SHP77 treated with DMSO at 0.1 percent for 48 hours (cell line): Measurements from ENCODE around the gene NAA16.
"Not testable (repeated sequence)": the region's sequence is repeated elsewhere in the genome, so short reads cannot be mapped to it uniquely, and the experiment has no call there.

Experiments used
- DNase-seq: peaks from one replicate; lab custom pipeline; 2025; lab: John Stamatoyannopoulos, UW

NAA16 gene

DNA sequence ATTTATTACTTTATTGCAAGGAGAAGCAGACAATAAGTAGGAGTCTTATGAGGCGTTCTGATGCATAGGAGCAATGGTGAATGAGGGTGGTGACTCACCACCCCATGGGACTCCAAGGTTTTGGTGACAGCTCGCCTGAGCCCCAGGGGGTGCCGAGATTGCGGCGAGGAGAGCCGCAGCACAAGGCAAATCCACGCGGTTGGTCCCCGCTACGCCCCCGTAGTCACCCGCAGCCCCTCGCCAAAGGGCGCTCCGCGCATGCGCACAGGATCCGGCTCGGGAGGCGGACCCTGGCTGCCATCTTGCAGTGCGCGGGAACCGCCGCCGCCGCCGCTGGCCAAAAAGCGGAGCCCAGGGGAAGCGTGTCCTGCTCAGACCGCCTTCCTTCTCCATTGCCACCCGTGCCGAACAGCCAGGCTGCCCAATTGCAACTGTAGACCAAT, at the start of gene NAA16:
Gene NAA16 (plus strand): TSS at position 305 of the 443 bp plus-strand sequence. CDS start 262 bp downstream, outside the sequence.
- DNase-seq, result peak; percentile 71

DNA sequence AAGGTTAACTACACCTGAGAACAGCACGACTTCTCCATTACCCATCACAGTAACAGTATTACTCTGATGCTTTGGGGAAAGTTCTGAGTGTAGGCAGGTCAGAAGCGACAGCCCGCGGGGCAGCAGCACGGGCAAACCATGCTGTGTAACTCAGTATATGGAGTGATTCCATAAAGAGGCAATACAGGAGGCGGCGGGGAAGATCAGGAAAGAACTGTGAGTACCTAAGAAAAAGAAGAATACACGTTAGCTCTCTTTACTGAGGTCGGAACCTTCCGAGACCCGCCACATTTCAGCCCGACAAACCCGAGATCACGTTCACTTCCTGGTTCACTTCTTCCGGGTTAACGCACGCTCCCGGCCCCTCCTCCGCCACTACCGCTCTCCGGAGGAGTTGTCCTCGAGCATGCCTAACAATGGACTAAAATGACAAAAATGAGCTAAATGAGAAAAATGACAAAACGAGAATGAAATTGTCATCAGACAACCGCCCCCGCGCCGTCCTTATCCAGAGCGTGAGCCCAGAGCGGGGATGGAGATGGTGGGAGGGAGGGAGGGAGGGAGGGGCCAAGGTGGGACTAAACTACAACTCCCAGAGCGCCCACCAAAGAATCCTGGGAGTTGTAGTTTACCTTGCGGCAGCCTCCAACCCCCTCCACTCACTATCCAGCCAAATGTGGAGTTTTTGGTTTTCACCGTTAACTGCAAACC, 47.7 kb upstream of the NAA16 start, which contains the start of gene MTRF1:
Gene MTRF1 (minus strand): TSS at position 316 of the 711 bp plus-strand sequence. CDS start 2,669 bp downstream, outside the sequence.
- DNase-seq, result peak; percentile 73

DNA sequence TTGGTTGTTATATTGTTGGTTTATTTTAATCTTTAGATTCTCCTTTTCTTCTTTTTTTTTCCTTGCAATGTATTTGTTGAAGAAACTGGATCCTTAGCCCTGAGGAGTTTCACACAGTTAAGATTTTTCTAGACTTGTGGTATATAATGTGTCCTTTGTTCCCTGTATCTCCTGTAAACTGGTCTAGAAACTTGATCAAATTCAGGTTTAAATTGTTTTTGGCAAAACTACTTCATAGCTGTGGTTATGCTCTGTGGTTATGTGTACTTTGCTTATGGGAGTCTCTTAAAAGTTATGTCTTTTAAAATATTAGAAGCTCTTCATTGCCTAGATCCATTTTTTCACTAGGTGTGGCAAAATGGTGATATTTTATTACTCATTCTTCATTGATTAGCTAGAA, 44.0 kb upstream of the NAA16 start:
- DNase-seq, result no peak

DNA sequence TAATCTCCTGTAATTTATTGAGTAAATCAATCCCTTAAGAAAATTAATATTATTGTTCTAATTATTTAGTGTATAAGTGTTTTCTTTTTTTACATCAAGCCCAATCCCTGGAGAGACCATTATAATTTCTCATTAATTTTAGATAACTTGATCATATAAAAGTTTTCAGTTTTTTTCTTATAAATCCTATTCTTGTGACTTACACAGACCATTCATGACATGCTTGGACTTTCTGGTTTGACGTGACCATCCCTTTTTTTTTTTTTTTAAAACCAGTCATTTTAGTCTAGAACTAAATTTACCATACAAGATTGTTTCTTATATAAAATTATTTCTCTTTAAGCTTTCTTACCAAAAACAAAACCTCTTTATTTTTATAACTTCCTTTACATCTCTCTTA, 42.3 kb upstream of the NAA16 start:
- DNase-seq, result no peak

DNA sequence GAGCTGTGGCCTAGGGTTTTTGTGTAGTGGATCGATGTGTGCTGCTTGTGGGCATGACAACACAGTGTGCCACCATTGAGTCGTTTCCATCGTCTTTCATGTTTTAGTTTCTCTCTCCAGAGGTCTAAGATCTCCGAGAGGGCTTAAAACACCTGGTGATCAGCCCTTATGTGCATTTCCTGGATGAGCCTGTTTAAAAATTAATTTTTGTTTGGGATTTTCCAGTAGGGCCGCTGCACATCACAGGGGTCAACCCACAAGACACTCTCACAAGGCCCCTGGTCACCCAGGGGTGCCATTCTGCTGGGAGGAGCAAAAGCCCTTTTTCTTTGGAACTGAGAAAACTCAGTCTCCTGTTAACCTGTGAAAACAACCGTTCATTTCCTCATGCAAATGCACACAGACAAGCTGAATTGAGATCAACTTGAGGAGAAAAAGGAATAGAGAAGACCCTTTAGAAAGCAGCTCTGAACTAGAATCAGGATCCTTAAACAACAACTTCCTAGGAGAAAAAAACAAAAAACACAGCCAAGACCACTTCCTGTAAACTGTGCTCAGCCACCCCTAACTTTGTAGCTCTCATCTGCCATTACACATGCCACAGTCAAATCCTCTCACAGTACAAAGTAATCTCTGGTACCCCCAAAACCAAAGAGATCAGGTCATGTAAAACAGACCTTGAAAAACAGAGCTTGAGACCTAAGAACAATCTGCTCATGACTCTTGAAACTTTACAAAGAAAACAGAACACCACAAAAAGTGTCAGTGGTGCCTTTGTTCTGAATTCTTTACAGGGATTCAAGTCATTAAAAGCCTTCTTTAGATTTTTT, 39.4 kb upstream of the NAA16 start:
- no peak for DNase-seq

DNA sequence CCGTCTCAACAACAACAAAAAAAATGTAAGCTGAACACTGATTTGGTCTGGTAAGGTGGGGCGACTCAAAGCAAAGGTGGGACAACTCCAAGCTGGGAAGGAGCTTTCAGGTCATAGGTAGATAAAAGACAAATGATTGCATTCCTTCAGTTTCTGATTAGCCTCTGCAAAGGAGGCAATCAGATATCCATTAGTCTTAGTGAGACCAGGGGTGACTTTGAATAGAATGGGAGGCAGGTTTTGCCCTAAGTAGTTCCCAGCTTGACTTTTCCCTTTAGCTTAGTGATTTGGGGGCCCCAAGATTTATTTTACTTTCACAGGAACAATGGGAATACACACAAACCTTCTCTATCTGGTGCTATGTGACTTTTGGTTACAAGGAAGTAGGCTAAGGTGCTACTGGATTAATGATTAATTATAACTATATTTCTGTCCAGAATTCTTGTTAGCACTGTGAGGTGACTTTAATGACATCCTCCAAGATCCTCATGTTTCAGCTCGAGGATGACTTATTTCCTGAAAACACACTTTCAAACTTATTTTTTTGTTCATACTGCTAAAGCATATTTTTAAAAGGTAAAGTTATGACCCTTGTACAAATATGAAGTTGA, 37.1 kb upstream of the NAA16 start:
- no peak for DNase-seq

DNA sequence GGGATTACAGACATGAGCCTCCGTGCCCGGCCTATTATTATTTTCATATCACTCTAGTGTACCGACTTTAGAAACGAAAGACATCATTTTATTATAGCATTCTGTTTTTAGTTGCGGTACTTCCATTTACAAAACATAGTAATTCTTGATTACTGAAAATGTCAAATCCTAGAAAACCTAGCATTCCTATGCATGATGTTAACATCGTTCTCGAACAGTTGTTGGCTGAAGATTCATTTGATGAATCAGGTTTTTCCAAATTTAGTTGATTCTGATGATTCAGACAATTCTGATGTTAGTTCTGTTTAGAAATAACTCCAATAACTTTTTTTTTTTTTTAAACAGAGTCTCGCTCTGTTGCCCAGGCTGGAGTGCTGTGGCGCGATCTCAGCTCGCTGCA, 36.2 kb upstream of the NAA16 start:
- no peak for DNase-seq

DNA sequence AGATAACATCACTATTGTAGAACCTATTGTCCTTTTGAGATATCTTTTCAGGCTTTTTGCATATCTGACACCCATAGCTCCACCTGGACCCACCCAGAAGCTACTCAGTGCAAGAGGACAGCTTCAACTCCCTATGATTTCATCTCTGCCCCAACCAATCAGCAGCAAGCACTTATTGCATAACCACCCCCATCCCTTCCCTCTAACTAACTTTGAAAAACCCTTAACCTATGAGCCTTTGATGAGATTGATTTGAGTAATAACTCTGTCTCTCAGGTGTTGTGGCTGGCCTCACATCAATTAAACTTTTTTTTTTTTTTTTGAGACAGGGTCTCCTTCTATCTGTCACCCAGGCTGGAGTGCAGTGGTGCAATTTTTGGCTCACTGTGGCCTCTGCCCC, 34.2 kb upstream of the NAA16 start:
- no peak for DNase-seq

DNA sequence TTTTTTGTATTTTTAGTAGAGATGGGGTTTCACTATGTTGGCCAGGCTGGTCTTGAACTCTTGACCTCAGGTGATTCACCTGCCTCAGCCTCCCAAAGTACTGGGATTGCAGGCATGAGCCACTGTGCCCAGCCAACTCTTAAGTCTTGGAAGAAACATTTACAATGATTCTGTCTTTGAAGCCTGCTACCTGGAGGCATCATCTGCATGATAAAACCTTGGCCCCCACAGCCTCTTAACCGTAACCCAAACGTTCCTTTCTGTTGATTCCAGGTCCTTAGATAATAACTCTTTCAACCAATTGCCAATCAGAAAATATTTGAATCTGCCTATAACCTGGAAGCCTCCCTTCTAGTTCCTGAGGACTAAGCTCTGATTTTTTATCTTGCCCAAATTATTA, 31.9 kb upstream of the NAA16 start:
- DNase-seq, result not testable (repeated sequence)

DNA sequence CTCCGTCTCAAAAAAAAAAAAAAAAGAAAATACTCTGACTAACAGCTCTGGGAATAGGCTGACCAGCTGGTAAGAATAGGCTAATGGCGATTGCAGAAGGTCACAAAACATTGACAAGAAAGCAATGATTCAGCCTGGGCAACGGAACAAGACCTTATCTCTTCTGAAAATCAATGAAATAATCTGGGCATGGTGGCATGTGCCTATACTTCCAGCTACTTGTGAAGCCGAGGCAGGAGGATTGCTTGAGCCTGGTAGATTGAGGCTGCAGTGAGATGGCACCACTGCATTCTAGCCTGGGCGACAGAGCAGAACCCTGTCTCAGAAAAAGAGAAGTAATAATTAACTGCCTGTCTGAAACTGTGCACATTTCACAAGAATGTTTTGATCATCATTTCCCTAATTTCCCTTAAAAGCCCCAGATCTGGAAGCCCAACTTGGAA, 28.9 kb upstream of the NAA16 start:
- DNase-seq, result no peak

DNA sequence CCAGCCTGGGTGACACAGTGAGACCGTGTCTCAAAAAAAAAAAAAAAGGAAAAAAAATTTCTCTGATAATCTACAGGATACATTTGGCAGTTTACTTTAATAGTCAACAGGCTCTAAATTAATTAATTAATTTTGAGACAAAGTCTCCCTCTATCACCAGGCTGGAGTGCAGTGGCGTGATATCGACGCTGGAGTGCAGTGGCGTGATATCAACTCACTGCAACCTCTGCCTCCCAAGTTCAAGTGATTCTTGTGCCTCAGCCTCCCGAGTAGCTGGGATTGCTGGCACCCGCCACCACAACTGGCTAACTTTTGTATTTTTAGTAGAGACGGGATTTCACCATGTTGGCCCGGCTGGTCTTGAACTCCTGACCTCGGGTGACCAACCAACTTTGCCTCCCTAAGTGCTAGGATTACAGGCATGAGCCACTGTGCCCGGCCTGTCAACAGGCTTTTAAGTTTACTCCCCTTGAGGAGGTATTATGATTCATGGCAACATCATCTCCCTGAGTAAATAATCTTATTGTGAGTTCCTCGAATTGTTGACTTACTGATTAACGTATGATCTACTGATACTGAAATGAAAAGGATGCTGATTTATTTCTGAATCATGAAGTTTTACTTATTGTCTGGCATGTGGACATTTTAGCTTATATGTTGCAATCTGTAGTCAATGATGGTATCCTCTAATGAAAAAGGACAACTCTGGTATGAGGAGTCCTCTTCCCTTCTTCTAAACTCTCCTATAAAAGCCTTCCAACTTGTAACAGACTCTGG, 26.4 kb upstream of the NAA16 start:
- DNase-seq, result no peak

DNA sequence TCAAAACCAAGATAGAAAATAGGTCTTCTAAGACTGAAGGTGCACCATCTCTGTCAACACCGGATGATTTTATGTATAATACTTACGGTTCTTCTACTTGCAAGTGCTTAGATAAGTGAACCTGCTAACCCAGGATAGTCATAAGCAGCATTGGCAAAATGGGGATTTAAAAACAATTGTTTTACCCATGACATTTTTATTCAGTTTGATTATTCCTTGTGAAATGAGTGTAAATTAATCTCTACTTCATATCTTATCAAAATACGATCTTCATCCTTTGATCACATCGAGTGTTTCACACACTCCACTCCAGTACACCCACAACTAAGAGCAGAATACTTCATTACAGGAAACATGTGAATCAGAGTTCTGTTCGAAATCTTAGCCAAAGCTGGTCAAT, 24.7 kb upstream of the NAA16 start:
- DNase-seq, result no peak

DNA sequence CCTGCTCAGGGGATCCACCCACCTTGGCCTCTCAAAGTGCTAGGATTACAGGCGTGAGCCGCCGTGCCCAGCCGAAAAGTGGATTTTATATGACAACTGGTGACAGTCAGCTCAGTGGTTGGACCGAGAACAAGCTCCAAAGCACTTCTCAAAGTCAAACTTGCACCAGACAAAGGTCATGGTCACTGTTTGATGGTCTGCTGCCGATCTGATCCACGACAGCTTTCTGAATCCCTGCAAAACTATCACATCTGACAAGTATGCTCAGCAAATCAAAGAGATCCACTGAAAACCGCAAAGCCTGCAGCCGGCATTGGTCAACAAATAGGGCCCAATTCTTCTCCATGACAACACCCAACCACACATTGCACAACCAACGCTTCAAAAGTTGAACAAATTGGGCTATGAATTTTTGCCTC, 21.6 kb upstream of the NAA16 start:
- DNase-seq, result no peak

DNA sequence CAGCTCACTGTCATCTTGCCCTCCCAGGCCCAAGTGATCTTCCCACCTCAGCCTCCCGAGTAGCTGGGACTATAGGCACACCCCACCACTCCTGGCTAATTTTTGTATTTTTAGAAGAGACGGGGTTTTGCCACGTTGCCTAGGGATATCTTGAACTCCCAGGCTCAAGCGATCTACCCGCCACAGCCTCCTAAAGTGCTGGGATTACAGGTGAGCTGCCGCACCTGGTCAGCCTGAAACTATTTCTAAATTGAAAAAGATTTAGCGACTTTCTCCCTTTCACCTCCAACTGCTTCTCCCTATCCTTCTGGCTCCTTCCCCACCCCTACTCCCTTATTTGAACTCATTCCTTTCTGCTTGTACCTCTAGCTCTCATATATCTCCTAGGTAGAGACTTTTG, 19.8 kb upstream of the NAA16 start:
- no peak for DNase-seq

DNA sequence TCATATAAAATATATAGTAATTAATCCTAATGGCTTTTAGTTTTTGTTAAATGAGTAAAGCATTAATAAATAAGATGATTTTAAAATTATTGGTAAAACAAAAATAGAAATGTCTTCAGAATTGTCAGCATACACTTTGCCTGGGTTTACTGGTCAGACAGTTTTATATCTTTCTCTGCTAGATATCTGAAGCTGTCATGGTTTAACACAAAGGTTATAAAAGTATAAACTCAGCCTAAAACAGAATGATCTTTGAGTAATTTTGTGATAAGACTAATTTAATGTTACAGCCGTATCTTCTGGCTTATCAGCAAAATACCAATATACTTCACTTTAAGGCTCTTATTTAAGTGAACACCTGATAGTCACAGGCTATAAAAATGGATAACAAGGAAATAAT, 17.8 kb upstream of the NAA16 start:
- no peak for DNase-seq

DNA sequence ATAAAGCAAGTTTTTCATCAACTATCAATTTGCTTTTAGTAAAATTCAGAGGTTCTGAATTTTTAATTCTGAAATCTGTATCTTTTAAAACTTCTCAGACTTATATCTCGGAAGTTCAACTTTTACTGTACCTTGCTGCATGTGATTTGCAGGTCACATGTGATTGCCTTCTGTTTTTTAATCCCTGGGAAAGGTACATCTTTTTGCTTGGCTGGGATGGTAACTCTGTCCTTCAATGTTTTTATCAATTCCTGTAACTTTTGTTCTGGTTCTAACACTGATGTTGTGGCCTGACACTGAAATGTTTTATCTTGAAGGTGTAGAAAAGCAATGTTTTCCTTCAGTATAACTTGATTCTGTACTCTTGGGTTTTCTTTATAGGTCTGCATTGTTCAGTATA, 16.2 kb upstream of the NAA16 start:
- no peak for DNase-seq

DNA sequence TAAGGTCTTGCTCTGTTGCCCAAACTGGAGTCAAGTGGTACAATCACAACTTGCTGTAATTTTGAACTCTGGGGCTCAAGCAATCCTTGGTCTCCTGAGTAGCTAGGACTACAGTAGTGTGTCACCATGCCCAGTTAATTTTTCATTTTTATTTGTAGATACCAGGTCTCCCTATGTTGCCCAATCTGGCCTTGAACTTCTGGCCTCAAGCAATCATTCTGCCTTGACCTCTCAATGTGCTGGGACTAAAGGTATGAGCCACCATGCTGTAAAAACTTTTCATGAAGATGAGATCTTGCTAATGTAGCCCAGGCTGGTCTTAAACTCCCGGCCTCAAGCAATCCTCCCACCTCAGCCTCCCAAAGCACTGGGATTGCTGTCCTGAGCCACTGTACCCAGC, 15.1 kb upstream of the NAA16 start:
- no peak for DNase-seq

DNA sequence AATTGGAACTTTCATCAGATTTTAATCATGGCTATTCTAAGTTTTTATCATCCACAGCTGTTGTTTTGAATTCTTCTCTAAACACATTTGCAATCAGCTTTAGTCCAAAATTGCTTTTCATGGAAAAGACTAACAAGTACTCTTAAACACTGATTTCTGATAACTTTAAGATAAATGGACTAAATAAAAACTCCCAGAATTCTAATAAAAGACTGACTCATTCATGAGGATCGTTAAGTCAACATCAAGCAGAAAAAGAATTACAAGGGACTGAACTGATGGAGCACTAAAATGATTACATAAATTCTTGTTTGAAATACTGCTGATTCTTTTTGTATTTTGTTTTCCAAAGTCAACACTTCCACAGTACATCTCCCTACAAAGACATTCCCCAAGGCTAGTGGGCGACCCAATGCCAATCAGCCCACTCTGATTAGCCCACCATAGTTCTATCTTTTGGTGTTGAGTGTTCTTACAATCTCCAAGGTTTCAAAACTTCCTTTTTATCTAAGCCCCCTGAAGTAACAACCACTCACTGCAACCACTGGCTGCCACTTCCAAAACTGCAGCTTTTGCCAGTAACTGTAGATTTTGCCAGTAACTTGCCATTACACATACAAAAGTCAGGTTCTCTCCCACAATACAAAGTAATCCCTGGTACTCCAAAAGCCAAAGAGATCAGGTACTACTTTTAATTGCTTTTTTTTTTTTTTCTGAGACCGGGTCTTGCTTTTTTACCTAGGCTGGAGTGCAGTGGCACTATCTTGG, 14.0 kb upstream of the NAA16 start:
- no peak for DNase-seq

DNA sequence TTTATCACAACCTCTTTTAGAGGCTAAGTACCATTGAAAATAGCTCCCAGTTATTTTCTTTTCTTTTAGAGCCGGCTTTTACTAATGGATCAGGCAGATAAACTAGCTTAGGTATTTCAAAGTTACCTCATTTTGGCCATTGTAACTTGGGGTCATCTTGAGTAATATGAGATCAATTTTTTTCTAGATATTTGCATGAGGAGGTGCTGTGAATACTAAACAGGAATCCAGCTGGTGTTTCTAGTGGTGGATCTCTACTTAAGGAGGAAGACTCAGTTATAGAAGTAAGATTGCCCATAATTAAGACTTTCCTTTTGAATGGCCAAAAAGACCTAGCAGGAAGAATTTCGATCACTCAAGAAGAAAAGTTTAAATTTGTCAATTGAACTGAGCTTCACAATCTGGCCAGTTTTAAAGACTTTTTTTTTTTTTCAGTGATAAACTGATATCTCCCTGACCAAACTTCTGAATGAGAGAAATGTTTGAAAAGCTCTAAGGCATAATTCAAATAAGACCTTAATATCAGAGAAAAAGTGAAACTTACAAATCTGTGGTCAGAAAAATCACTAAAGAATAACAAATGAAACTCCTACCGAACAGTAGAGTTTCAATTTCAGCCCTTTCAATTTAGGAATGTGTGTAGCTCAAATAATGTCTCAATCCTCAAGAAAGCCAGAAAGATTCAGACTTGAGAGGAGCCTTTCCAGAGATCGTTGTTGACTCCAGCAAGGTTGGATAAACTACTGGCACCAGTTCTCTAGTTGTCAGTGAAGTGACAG, 11.6 kb upstream of the NAA16 start:
- DNase-seq, result no peak

DNA sequence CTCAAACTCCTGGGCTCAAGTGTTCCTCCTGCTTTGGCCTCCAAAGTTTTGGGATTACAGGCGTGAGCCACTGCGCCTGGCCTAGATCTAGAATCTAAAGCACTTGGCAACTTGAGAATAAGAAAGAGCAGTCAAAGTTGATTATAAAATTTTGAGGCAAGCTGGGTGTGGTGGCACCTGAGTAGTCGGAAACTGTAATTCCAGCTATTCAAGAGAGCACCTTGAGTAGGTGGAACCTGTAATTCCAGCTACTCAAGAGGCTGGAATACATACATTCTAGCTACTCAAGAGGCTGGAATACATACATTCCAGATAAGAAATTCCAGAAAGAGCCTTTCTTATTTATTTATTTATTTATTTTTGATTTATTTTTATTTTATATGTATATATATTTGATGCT, 8.3 kb upstream of the NAA16 start:
- no peak for DNase-seq
